H1 (cell line): Measurements from ENCODE around the gene EEPD1. TPM values are rescaled to one million over a fixed set of nuclear protein-coding genes. Genes with fewer than 3 reads are reported as not detected.
A peak's percentile ranks its signal among the peaks of the same experiment; 100 is the strongest.
"Not testable (repeated sequence)": the region's sequence is repeated elsewhere in the genome, so short reads cannot be mapped to it uniquely, and the experiment has no call there.

Experiments
- CTCF ChIA-PET: fragments of 300-600 bp; sonication (Branson Sonifier 250); formaldehyde crosslinking; loops from one replicate; lab custom pipeline; 2021; ENCODE audit not compliant: partially characterized antibody; lab: Charles Lee
- POLR2A ChIA-PET: fragments of 300-600 bp; sonication (Branson Sonifier 250); formaldehyde crosslinking; loops from one replicate; lab custom pipeline; 2021; ENCODE audit warnings: inconsistent platforms; ENCODE audit not compliant: partially characterized antibody; lab: Charles Lee
- DNase-seq, 2 experiments: peaks; one replicate each; pipeline versions ENCODE4 v3.0.0 to v3.0.0-alpha.2; 2010 to 2022; ENCODE audit warnings: low spot score in 2 of 2, low read depth in 1 of 2, mixed read lengths in 1 of 2
- FAIRE-seq: peaks from 2 replicates; lab custom pipeline; 2011; peaks lifted over from hg19 to GRCh38; lab: Jason Lieb, UNC
- H2AFZ ChIP-seq: 2 replicates; pipeline ENCODE4 v1.8.1; 2012; ENCODE audit warnings: low read length, inconsistent platforms
- H2AK5ac ChIP-seq: 2 replicates; pipeline ENCODE4 v1.6.1; 2013; ENCODE audit warnings: low read depth, low read length
- H2BK120ac ChIP-seq: replicated peaks from 2 replicates; pipeline ENCODE3; 2013; ENCODE audit warnings: low read depth, low read length, inconsistent platforms
- H2BK12ac ChIP-seq: 2 replicates; pipeline ENCODE4 v1.6.1; 2013; ENCODE audit warnings: low read depth, low read length
- H2BK15ac ChIP-seq: 2 replicates; pipeline ENCODE4 v1.6.1; 2013; ENCODE audit warnings: low read length
- H2BK20ac ChIP-seq: 2 replicates; pipeline ENCODE4 v1.6.1; 2013; ENCODE audit warnings: low read length
- H2BK5ac ChIP-seq: 2 replicates; pipeline ENCODE4 v1.6.1; 2013; ENCODE audit warnings: low read depth, low read length
- H3K14ac ChIP-seq: 2 replicates; pipeline ENCODE4 v1.6.1; 2013; ENCODE audit warnings: inconsistent platforms; ENCODE audit not compliant: insufficient read length
- H3K18ac ChIP-seq: 2 replicates; pipeline ENCODE4 v1.6.1; 2013; ENCODE audit warnings: low read length; ENCODE audit errors: extremely low read depth
- H3K23ac ChIP-seq: 2 replicates; pipeline ENCODE4 v1.6.1; 2013; ENCODE audit warnings: inconsistent platforms; ENCODE audit not compliant: insufficient read length
- H3K23me2 ChIP-seq: 2 replicates; pipeline ENCODE4 v1.6.1; 2013; ENCODE audit warnings: low read depth, low read length
- H3K27ac ChIP-seq: 2 replicates; pipeline ENCODE4 v1.6.1; 2011; ENCODE audit warnings: low read depth, low read length, inconsistent platforms
- H3K27me3 ChIP-seq, 4 experiments: replicated peaks in 1 of 4; 1 replicate in 1 of 4; 2 replicates in 3 of 4; pipeline versions ENCODE4 v1.6.1 to v1.8.1; 2011 to 2013; ENCODE audit warnings: low read length in 3 of 4, mild to moderate bottlenecking in 3 of 4, inconsistent platforms in 2 of 4, mixed read lengths in 2 of 4, moderate library complexity in 1 of 4; ENCODE audit not compliant: control insufficient read depth in 3 of 4, insufficient read depth in 3 of 4; ENCODE audit errors: extremely low read depth in 1 of 4
- H3K36me3 ChIP-seq, 4 experiments: 2 replicates each; pipeline versions ENCODE4 v1.6.1 to v1.8.1; 2011 to 2013; ENCODE audit warnings: mild to moderate bottlenecking in 4 of 4, low read length in 3 of 4, moderate library complexity in 2 of 4, control low read depth in 1 of 4, inconsistent platforms in 1 of 4; ENCODE audit not compliant: insufficient read depth in 4 of 4, control insufficient read depth in 2 of 4
- H3K4ac ChIP-seq: replicated peaks from 2 replicates; pipeline ENCODE3; 2013; ENCODE audit warnings: low read length, low read depth, mixed read lengths, inconsistent platforms; ENCODE audit not compliant: insufficient read length
- H3K4me1 ChIP-seq, 4 experiments: replicated peaks in 1 of 4; 1 replicate in 1 of 4; 2 replicates in 3 of 4; pipeline versions ENCODE4 v1.6.1 to v1.8.1; 2011 to 2013; ENCODE audit warnings: low read length in 3 of 4, inconsistent platforms in 2 of 4, mixed read lengths in 1 of 4; ENCODE audit not compliant: insufficient read depth in 4 of 4, control insufficient read depth in 3 of 4
- H3K4me2 ChIP-seq, 2 experiments: 2 replicates each; pipeline versions ENCODE4 v1.6.1 to v1.8.1; 2011 to 2013; ENCODE audit warnings: low read depth in 2 of 2, low read length in 2 of 2, control low read depth in 1 of 2, inconsistent platforms in 1 of 2, mild to moderate bottlenecking in 1 of 2; ENCODE audit not compliant: insufficient read depth in 1 of 2
- H3K4me3 ChIP-seq, 4 experiments: fragments of 200-600, 300-600 bp in 1 of 4; sonication (generic), shearing (Covaris generic), sonication (Bioruptor Twin) in 1 of 4; 2 replicates each; pipeline versions ENCODE4 v1.5.1 to v1.8.1; 2011 to 2016; ENCODE audit warnings: low read length in 4 of 4, low read depth in 3 of 4, control low read depth in 2 of 4, inconsistent platforms in 2 of 4, mild to moderate bottlenecking in 2 of 4, mixed read lengths in 1 of 4, moderate library complexity in 1 of 4; ENCODE audit not compliant: insufficient read depth in 2 of 4; ENCODE audit errors: extremely low read depth in 1 of 4
- H3K56ac ChIP-seq: replicated peaks from 2 replicates; pipeline ENCODE3; 2013; ENCODE audit warnings: low read depth, mild to moderate bottlenecking, mixed read lengths, low read length, inconsistent platforms; ENCODE audit not compliant: insufficient read length
- H3K79me1 ChIP-seq: 2 replicates; pipeline ENCODE4 v1.6.1; 2013; ENCODE audit warnings: low read depth, low read length, control low read depth
- H3K79me2 ChIP-seq, 2 experiments: 2 replicates each; pipeline versions ENCODE4 v1.6.1 to v1.8.1; 2012 to 2013; ENCODE audit warnings: low read length in 2 of 2, mild to moderate bottlenecking in 2 of 2, inconsistent platforms in 1 of 2; ENCODE audit not compliant: insufficient read depth in 2 of 2, control insufficient read depth in 1 of 2
- H3K9ac ChIP-seq, 4 experiments: replicated peaks in 1 of 4; 1 replicate in 1 of 4; 2 replicates in 3 of 4; pipeline versions ENCODE4 v1.6.1 to v1.8.1; 2011 to 2013; ENCODE audit warnings: low read depth in 3 of 4, low read length in 3 of 4, control low read depth in 2 of 4, mild to moderate bottlenecking in 2 of 4, moderate library complexity in 2 of 4, inconsistent platforms in 1 of 4; ENCODE audit errors: extremely low read depth in 1 of 4
- H3K9me3 ChIP-seq, 2 experiments: 2 replicates each; pipeline versions ENCODE4 v1.6.1 to v1.8.1; 2012 to 2013; ENCODE audit warnings: mild to moderate bottlenecking in 2 of 2, moderate library complexity in 2 of 2, control low read depth in 1 of 2, inconsistent platforms in 1 of 2, low read depth in 1 of 2, low read length in 1 of 2, mixed read lengths in 1 of 2; ENCODE audit not compliant: insufficient read depth in 2 of 2
- H4K20me1 ChIP-seq, 2 experiments: replicated peaks in 1 of 2; 2 replicates each; pipeline versions ENCODE3 to v1.8.1; 2011 to 2013; ENCODE audit warnings: inconsistent platforms in 2 of 2, low read length in 2 of 2, mild to moderate bottlenecking in 1 of 2; ENCODE audit not compliant: insufficient read depth in 2 of 2, control insufficient read depth in 1 of 2
- H4K5ac ChIP-seq: 2 replicates; pipeline ENCODE4 v1.6.1; 2013; ENCODE audit warnings: low read length, low read depth, mixed read lengths, inconsistent platforms; ENCODE audit not compliant: insufficient read length
- H4K8ac ChIP-seq: 2 replicates; pipeline ENCODE4 v1.8.0; 2013; ENCODE audit warnings: mild to moderate bottlenecking, moderate library complexity, low read length, inconsistent platforms; ENCODE audit not compliant: insufficient read depth; ENCODE audit errors: extremely low read depth
- H4K91ac ChIP-seq: replicated peaks from 2 replicates; pipeline ENCODE3; 2013; ENCODE audit warnings: low read length, mixed read lengths, inconsistent platforms; ENCODE audit not compliant: insufficient read length
- RAD21 ChIP-seq, 2 experiments: IDR thresholded peaks in 1 of 2; conservative IDR thresholded peaks in 1 of 2; 2 replicates each; pipeline ENCODE4 v1.6.1; 2011; ENCODE audit warnings: low read depth in 2 of 2, low read length in 2 of 2, improper control_type of control experiment in 1 of 2, inconsistent platforms in 1 of 2, mild to moderate bottlenecking in 1 of 2, moderate library complexity in 1 of 2
- RBBP5 ChIP-seq: IDR thresholded peaks from 2 replicates; pipeline ENCODE4 v1.7.1; 2012; ENCODE audit warnings: low read depth, mild to moderate bottlenecking, inconsistent platforms, low read length, moderate library complexity, borderline replicate concordance
- WGBS, 2 experiments: shearing (Covaris generic) in 1 of 2; methylation state at CpG; one replicate each; pipeline versions ENCODE4 v1.1.6 to v1.1.7; 2013 to 2015; ENCODE audit warnings: low lambda C conversion rate in 2 of 2, mixed read lengths in 2 of 2, inconsistent platforms in 1 of 2, low coverage in 1 of 2, missing lambda C conversion rate in 1 of 2; ENCODE audit not compliant: insufficient replicate concordance in 2 of 2, insufficient coverage in 1 of 2, insufficient read length in 1 of 2; ENCODE audit errors: extremely low coverage in 1 of 2, missing lambda C conversion rate in 1 of 2; 5-methylcytosine and 5-hydroxymethylcytosine counted together
- polyA plus RNA-seq, 7 experiments: library from polyadenylated mRNA; depleted of rRNA in 3 of 7; stranded (reverse) in 5 of 7; unstranded in 2 of 7; fragments of >200 nt in 5 of 7; fragments of 200-250 nt in 2 of 7; gene quantifications; 1 replicate in 5 of 7; 2 replicates in 1 of 7; 4 replicates in 1 of 7; pipeline versions ENCODE4 v1.2.1 to v1.2.3, GENCODE V29; 2011 to 2013; ENCODE audit warnings: missing spikeins in 2 of 7, mixed read lengths in 2 of 7
- total RNA-seq: library from RNA; stranded (reverse); fragmentation: NEBNext Ultra II Directional; extraction: Animal tissue kit (Norgen Biotek cat#: 25700); gene quantifications from 2 replicates; pipeline ENCODE4 v1.2.1, GENCODE V29; 2021
- TF ChIP-seq, protein P1 (sequence below), 3 experiments: IDR thresholded peaks; 1 replicate in 2 of 3; 2 replicates in 1 of 3; pipeline versions ENCODE4 v1.5.1 to v1.6.1; 2011; ENCODE audit warnings: low read length in 3 of 3, mild to moderate bottlenecking in 3 of 3, inconsistent platforms in 2 of 3, low read depth in 1 of 3, moderate library complexity in 1 of 3; ENCODE audit not compliant: insufficient read depth in 1 of 3; ENCODE audit errors: control extremely low read depth in 1 of 3

Gene EEPD1
- total and polyA plus RNA-seq, 2 of the 8 experiments (the other 6 are each of a cell fraction or from before 2014, with no cell fraction given), result 3.1 to 7.8 TPM

DNA sequence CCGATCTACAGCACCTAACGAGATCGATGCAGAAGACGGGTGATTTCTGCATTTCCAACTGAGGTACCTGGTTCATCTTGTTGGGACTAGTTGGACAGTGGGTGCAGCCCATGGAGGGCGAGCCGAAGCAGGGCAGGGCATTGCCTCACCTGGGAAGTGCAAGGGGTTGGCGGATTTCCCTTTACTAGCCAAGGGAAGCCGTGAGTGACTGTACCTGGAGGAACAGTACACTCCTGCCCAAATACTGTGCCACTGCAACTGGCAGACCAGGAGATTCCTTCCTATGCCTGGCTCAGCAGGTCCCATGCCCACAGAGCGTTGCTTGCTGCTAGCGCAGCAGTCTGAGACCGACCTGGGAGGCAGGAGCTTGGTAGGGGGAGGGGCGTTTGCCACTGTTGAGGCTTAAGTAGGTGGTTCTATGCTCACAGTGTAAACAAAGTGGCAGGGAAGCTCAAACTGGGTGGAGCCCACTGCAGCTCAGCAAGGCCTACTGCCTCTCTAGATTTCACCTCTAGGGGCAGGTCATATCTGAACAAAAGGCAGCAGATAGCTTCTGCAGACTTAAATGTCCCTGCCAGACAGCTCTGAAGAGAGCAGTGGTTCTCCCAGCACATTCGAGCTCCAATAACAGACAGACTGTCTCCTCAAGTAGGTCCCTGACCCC lies 32.9 kb upstream of the EEPD1 start:
- H4K5ac ChIP-seq, result peak overlapping the region; percentile 15
- H3K23ac ChIP-seq, H3K4me2 ChIP-seq, H2BK120ac ChIP-seq, H3K9me3 ChIP-seq, H2AK5ac ChIP-seq, H4K8ac ChIP-seq, H3K9ac ChIP-seq: not testable (repeated sequence)
- H2BK15ac ChIP-seq, result peak overlapping the region; percentile 61; the same call in 1 of the 2 replicates
- TF ChIP-seq RBBP5 (peak; percentile 47; the same call in 1 of the 2 replicates), RAD21 (IDR thresholded peaks at IDR 0.05 in 1 of 2, conservative IDR thresholded peaks at IDR 0.05 in 1 of 2; ENCODE audit: low read depth in 2 of 2, low read length in 2 of 2) (0 out of 4 replicates have a peak, but pooled peaks of 1 of the 2 experiments have one; percentile 8)
- TF ChIP-seq, protein P1, sequence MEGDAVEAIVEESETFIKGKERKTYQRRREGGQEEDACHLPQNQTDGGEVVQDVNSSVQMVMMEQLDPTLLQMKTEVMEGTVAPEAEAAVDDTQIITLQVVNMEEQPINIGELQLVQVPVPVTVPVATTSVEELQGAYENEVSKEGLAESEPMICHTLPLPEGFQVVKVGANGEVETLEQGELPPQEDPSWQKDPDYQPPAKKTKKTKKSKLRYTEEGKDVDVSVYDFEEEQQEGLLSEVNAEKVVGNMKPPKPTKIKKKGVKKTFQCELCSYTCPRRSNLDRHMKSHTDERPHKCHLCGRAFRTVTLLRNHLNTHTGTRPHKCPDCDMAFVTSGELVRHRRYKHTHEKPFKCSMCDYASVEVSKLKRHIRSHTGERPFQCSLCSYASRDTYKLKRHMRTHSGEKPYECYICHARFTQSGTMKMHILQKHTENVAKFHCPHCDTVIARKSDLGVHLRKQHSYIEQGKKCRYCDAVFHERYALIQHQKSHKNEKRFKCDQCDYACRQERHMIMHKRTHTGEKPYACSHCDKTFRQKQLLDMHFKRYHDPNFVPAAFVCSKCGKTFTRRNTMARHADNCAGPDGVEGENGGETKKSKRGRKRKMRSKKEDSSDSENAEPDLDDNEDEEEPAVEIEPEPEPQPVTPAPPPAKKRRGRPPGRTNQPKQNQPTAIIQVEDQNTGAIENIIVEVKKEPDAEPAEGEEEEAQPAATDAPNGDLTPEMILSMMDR (IDR thresholded peaks at IDR 0.05; ENCODE audit: control extremely low read depth in 1 of 3, insufficient read depth in 1 of 3, low read depth in 1 of 3, low read length in 3 of 3), result peak in 1 of 3 experiments; percentile 40; a peak in 2 of 4 replicates
- TF ChIP-seq, all 59 proteins: peak for 3; not testable (repeated sequence) for 56
- not testable (repeated sequence) for H3K4me3 ChIP-seq, H3K79me2 ChIP-seq, H4K91ac ChIP-seq, H3K36me3 ChIP-seq, H4K20me1 ChIP-seq, H2BK12ac ChIP-seq, H3K18ac ChIP-seq, H3K79me1 ChIP-seq, H3K27me3 ChIP-seq, H2BK20ac ChIP-seq, H3K56ac ChIP-seq, H3K27ac ChIP-seq, H3K4me1 ChIP-seq, H3K4ac ChIP-seq, H3K23me2 ChIP-seq, FAIRE-seq, H3K14ac ChIP-seq, H2BK5ac ChIP-seq
- CTCF ChIA-PET, result interaction anchor here (0.7 to 4.1 kb wide), 21 partner anchors 9 to 198 kb away, joined by 3 to 17 read pairs (median 4); no protein-coding TSS in a partner anchor
- DNase-seq, result peak in 1 of 2 experiments; percentile 31
- POLR2A ChIA-PET, result interaction anchor here (0.6 kb wide), 1 partner anchor 78 kb away, joined by 3 read pairs; no protein-coding TSS in a partner anchor
- H2AFZ ChIP-seq, result peak overlapping the region; percentile 68; the same call in 1 of the 2 replicates
- 82% methylated on average over 13 of the region's 13 CpGs; no CpG with 5 or more reads in 1 of the 2 experiments for WGBS, 2 experiments
